Neural cell (in vitro differentiated cells): ENCODE measurements around the gene MRPL1. TPM values are rescaled to one million over a fixed set of nuclear protein-coding genes. Genes with fewer than 3 reads are reported as not detected.
"Not testable (repeated sequence)": the region's sequence is repeated elsewhere in the genome, so short reads cannot be mapped to it uniquely, and the experiment has no call there.

ENCODE experiments used
- H2AFZ ChIP-seq: fragments of 200-600, 300-800 bp; sonication (generic), shearing (Covaris generic); 2 replicates; pipeline ENCODE4 v1.6.0; 2014; ENCODE audit warnings: low read depth, mild to moderate bottlenecking, antibody characterized with exemption, low read length, moderate library complexity
- H3F3A ChIP-seq: fragments of 200-600 bp; shearing (Covaris generic); 2 replicates; pipeline ENCODE4 v1.6.1; 2016; ENCODE audit warnings: mild to moderate bottlenecking, moderate library complexity, mixed read lengths, antibody characterized with exemption, low read length; ENCODE audit not compliant: insufficient read depth, poor library complexity, severe bottlenecking
- H3K27ac ChIP-seq: fragments of 200-600, 300-800 bp; sonication (generic), shearing (Covaris generic); 2 replicates; pipeline ENCODE4 v1.5.1; 2014; ENCODE audit warnings: mild to moderate bottlenecking, low read length, moderate library complexity
- H3K27me3 ChIP-seq: fragments of 300-800, 200-600 bp; sonication (generic), shearing (Covaris generic); 2 replicates; pipeline ENCODE4 v1.6.0; 2014; ENCODE audit warnings: mild to moderate bottlenecking, low read depth, low read length, moderate library complexity; ENCODE audit not compliant: insufficient read depth
- H3K36me3 ChIP-seq: fragments of 300-800, 200-600 bp; sonication (generic), shearing (Covaris generic); 2 replicates; pipeline ENCODE4 v1.5.1; 2014; ENCODE audit warnings: mild to moderate bottlenecking, antibody characterized with exemption, low read length, moderate library complexity; ENCODE audit not compliant: insufficient read depth
- H3K4me2 ChIP-seq: fragments of 300-800, 200-600 bp; sonication (generic), shearing (Covaris generic); 2 replicates; pipeline ENCODE4 v1.6.0; 2014; ENCODE audit warnings: mild to moderate bottlenecking, low read length
- H3K4me3 ChIP-seq: fragments of 300-800, 200-600 bp; sonication (generic), shearing (Covaris generic); 2 replicates; pipeline ENCODE4 v1.5.1; 2014; ENCODE audit warnings: mild to moderate bottlenecking, low read length, moderate library complexity
- H3K79me2 ChIP-seq: fragments of 200-600 bp; shearing (Covaris generic); replicated peaks from 2 replicates; pipeline ENCODE4 v1.6.0; 2014; ENCODE audit warnings: mild to moderate bottlenecking, low read length, moderate library complexity; ENCODE audit not compliant: insufficient read depth
- H3K9ac ChIP-seq: fragments of 300-800, 200-600 bp; sonication (generic), shearing (Covaris generic); 2 replicates; pipeline ENCODE4 v1.6.1; 2016; ENCODE audit warnings: mild to moderate bottlenecking, low read length, mixed read lengths
- H3K9me2 ChIP-seq: fragments of 200-600 bp; shearing (Covaris generic); 2 replicates; pipeline ENCODE4 v1.6.1; 2016; ENCODE audit warnings: mild to moderate bottlenecking, low read length, mixed read lengths; ENCODE audit not compliant: insufficient read depth
- H3K9me3 ChIP-seq: fragments of 200-600, 300-800 bp; sonication (generic), shearing (Covaris generic); 2 replicates; pipeline ENCODE4 v1.6.1; 2016; ENCODE audit warnings: mild to moderate bottlenecking, mixed run types, low read length, moderate library complexity, mixed read lengths
- H4K20me1 ChIP-seq: fragments of 200-600 bp; shearing (Covaris generic); 2 replicates; pipeline ENCODE4 v1.6.1; 2016; ENCODE audit warnings: mild to moderate bottlenecking, mixed run types; ENCODE audit not compliant: insufficient read depth
- EP300 ChIP-seq: fragments of 450-650 bp; conservative IDR thresholded peaks from 2 replicates; pipeline ENCODE4 v1.6.1; 2014; ENCODE audit warnings: antibody characterized with exemption, mild to moderate bottlenecking, moderate library complexity; ENCODE audit not compliant: poor library complexity, severe bottlenecking
- EZH2 ChIP-seq: fragments of 200-600, 300-800 bp; shearing (Covaris generic), sonication (generic); IDR thresholded peaks from 2 replicates; pipeline ENCODE4 v1.6.1; 2014; ENCODE audit warnings: antibody characterized with exemption, low read length, borderline replicate concordance, mild to moderate bottlenecking; ENCODE audit not compliant: insufficient read depth, poor library complexity, severe bottlenecking
- MXI1 ChIP-seq: fragments of 450-650 bp; conservative IDR thresholded peaks from 2 replicates; pipeline ENCODE4 v1.6.1; 2014; ENCODE audit warnings: antibody characterized with exemption, mild to moderate bottlenecking; ENCODE audit not compliant: poor library complexity, severe bottlenecking
- POLR2AphosphoS5 ChIP-seq: IDR thresholded peaks from 2 replicates; pipeline ENCODE4 v1.6.1; 2012
- RAD21 ChIP-seq: fragments of 450-650 bp; conservative IDR thresholded peaks from 2 replicates; pipeline ENCODE4 v1.6.1; 2014; ENCODE audit warnings: antibody characterized with exemption, mild to moderate bottlenecking, moderate library complexity
- SMC3 ChIP-seq: fragments of 450-650 bp; conservative IDR thresholded peaks from 2 replicates; pipeline ENCODE4 v1.6.1; 2014; ENCODE audit warnings: antibody characterized with exemption, mild to moderate bottlenecking, moderate library complexity; ENCODE audit not compliant: poor library complexity
- TAF1 ChIP-seq: IDR thresholded peaks from 2 replicates; pipeline ENCODE4 v1.6.1; 2012; ENCODE audit warnings: low read depth
- polyA plus RNA-seq: library from polyadenylated mRNA; depleted of rRNA; stranded (reverse); fragments of >200 nt; gene quantifications from 2 replicates; pipeline ENCODE4 v1.2.3, GENCODE V29; 2014
- TF ChIP-seq, protein P1 (sequence below): fragments of 450-650 bp; IDR thresholded peaks from 2 replicates; pipeline ENCODE4 v1.5.1; 2014; ENCODE audit warnings: antibody characterized with exemption, mild to moderate bottlenecking, moderate library complexity; ENCODE audit not compliant: poor library complexity, severe bottlenecking
- TF ChIP-seq, protein P2 (sequence below): IDR thresholded peaks from 2 replicates; pipeline ENCODE4 v1.6.1; 2012; ENCODE audit warnings: borderline replicate concordance

The MRPL1 gene
- polyA plus RNA-seq, 1 donor from 2014 or later = 41.9 TPM

DNA sequence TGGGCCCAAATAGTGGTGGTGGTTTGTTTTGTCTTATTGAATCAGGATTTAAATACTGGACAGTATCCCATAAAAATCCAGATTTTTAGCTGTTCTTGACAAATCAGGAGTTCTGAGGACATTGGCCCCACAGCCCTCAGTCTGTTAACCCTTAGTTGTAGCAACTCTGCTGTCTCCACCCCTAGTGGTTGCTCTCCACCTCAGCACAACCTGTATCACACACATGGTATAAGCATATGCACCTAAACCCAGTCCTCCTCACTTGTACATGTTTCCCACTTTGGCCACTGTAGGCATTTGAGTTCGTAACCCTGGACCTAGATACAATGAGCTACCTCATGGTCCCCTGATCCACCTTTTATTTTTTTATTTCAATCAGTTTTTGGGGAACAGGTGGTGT lies 75.9 kb downstream of the MRPL1 start:
- Histone ChIP-seq H3K9me2 (no peaks in the 10 kb centered on the region), H4K20me1 (no peaks in the 10 kb centered on the region), H3K79me2 (no peaks in the 10 kb centered on the region), H3K27me3 (no peaks in the 10 kb centered on the region), H3K36me3 (no peaks in the 10 kb centered on the region), H3K9ac (no peak overlapping the region), H3K4me3 (no peak overlapping the region), H3F3A (no peaks in the 10 kb centered on the region), H3K4me2 (no peak overlapping the region), H3K9me3 (no peaks in the 10 kb centered on the region), H3K27ac (no peak overlapping the region), H2AFZ (no peak overlapping the region)
- TF ChIP-seq EZH2 (no peak), RAD21 (no peak)
- TF ChIP-seq, protein P1, sequence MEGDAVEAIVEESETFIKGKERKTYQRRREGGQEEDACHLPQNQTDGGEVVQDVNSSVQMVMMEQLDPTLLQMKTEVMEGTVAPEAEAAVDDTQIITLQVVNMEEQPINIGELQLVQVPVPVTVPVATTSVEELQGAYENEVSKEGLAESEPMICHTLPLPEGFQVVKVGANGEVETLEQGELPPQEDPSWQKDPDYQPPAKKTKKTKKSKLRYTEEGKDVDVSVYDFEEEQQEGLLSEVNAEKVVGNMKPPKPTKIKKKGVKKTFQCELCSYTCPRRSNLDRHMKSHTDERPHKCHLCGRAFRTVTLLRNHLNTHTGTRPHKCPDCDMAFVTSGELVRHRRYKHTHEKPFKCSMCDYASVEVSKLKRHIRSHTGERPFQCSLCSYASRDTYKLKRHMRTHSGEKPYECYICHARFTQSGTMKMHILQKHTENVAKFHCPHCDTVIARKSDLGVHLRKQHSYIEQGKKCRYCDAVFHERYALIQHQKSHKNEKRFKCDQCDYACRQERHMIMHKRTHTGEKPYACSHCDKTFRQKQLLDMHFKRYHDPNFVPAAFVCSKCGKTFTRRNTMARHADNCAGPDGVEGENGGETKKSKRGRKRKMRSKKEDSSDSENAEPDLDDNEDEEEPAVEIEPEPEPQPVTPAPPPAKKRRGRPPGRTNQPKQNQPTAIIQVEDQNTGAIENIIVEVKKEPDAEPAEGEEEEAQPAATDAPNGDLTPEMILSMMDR = no peak

DNA sequence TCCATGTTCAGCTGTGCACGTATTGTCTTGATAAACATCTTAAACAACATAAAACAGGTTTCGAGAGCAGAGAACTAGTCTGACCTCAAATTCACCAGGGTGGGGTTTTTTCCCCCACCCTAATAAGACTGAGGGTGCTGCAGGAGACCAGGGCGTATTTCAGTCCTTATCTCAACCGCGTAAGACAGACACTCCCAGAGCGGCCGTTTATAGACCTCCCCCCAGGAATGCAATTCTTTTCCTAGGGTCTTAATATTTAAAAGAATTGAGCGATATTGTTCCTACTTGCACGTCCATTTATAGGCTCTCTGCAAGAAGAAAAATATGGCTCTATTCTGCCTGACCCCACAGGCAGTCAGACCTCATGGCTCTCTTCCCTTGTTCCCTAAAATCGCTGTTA lies 83.3 kb downstream of the MRPL1 start:
- H3K36me3 ChIP-seq, H3F3A ChIP-seq, H4K20me1 ChIP-seq, H2AFZ ChIP-seq, H3K4me2 ChIP-seq, H3K9ac ChIP-seq, H3K79me2 ChIP-seq, H3K4me3 ChIP-seq, H3K27ac ChIP-seq, H3K9me3 ChIP-seq, H3K9me2 ChIP-seq, H3K27me3 ChIP-seq: not testable (repeated sequence)

DNA sequence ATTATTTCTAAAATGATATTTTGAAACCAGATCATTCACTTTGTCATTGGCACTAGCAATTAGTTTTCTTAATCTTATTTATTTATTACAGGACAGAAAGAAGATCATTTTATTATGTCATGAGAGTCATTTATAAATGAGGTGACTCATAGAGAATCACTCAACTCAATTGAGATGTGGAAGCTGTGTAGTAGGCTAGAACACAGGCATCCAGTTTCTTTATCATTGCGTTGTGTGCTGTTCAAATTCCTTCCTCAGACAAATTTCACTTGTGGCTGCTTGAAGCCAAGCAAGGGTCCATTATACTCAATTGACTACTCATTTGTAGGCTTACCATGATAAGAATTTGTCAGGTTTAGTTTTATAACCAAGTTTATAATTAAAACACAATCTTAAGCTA lies 87.6 kb downstream of the MRPL1 start:
- Histone ChIP-seq H4K20me1 (no peaks in the 10 kb centered on the region), H3K36me3 (no peaks in the 10 kb centered on the region), H3K79me2 (no peaks in the 10 kb centered on the region), H3K4me2 (no peak overlapping the region), H3K9me3 (no peaks in the 10 kb centered on the region), H3K4me3 (no peak overlapping the region), H3K27ac (no peak overlapping the region), H3K9me2 (no peaks in the 10 kb centered on the region), H2AFZ (no peak overlapping the region), H3F3A (no peaks in the 10 kb centered on the region), H3K27me3 (no peaks in the 10 kb centered on the region), H3K9ac (no peak overlapping the region)
- TF ChIP-seq EZH2 (no peak), TAF1 (no peak), EP300 (no peak), SMC3 (no peak), RAD21 (no peak), POLR2AphosphoS5 (no peak), MXI1 (no peak)
- TF ChIP-seq, protein P2, sequence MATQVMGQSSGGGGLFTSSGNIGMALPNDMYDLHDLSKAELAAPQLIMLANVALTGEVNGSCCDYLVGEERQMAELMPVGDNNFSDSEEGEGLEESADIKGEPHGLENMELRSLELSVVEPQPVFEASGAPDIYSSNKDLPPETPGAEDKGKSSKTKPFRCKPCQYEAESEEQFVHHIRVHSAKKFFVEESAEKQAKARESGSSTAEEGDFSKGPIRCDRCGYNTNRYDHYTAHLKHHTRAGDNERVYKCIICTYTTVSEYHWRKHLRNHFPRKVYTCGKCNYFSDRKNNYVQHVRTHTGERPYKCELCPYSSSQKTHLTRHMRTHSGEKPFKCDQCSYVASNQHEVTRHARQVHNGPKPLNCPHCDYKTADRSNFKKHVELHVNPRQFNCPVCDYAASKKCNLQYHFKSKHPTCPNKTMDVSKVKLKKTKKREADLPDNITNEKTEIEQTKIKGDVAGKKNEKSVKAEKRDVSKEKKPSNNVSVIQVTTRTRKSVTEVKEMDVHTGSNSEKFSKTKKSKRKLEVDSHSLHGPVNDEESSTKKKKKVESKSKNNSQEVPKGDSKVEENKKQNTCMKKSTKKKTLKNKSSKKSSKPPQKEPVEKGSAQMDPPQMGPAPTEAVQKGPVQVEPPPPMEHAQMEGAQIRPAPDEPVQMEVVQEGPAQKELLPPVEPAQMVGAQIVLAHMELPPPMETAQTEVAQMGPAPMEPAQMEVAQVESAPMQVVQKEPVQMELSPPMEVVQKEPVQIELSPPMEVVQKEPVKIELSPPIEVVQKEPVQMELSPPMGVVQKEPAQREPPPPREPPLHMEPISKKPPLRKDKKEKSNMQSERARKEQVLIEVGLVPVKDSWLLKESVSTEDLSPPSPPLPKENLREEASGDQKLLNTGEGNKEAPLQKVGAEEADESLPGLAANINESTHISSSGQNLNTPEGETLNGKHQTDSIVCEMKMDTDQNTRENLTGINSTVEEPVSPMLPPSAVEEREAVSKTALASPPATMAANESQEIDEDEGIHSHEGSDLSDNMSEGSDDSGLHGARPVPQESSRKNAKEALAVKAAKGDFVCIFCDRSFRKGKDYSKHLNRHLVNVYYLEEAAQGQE = no peak
- TF ChIP-seq, protein P1 = no peak
